ENCODE measurements around the gene AEBP1.
A peak's percentile ranks its signal among the peaks of the same experiment; 100 is the strongest.

AEBP1 gene

GRCh38 chr7:44106311-44107065, 2.3 kb downstream of the AEBP1 start:
- no peak for TF ChIP-seq CTCF (IDR thresholded peaks at IDR 0.05; ENCODE audit: low read depth, low read length)
- no peak for DNase-seq (ENCODE audit: low read depth in 2 of 2)
- peak overlapping the region in 1 of 2 donors; percentile 63 for H3K4me3 ChIP-seq (replicated peaks in 1 of 2; ENCODE audit: low read depth in 2 of 2, low read length in 2 of 2)

- DNase-seq (ENCODE audit: low read depth in 2 of 2) = no peak
- H3K4me3 ChIP-seq (replicated peaks in 1 of 2; ENCODE audit: low read depth in 2 of 2, low read length in 2 of 2) = no peak overlapping the region
- TF ChIP-seq CTCF (IDR thresholded peaks at IDR 0.05; ENCODE audit: low read depth, low read length) = no peak
Measured at GRCh38 chr7:44107116-44107960, 3.2 kb downstream of the AEBP1 start.

GRCh38 chr7:44107961-44108767, 4.0 kb downstream of the AEBP1 start:
- no peak for TF ChIP-seq CTCF (IDR thresholded peaks at IDR 0.05; ENCODE audit: low read depth, low read length)
- no peak for DNase-seq (ENCODE audit: low read depth in 2 of 2)
- H3K4me3 ChIP-seq (replicated peaks in 1 of 2; ENCODE audit: low read depth in 2 of 2, low read length in 2 of 2) = no peak overlapping the region

GRCh38 chr7:44108768-44109750, 4.9 kb downstream of the AEBP1 start:
- H3K4me3 ChIP-seq (replicated peaks in 1 of 2; ENCODE audit: low read depth in 2 of 2, low read length in 2 of 2) = no peak overlapping the region
- TF ChIP-seq CTCF (IDR thresholded peaks at IDR 0.05; ENCODE audit: low read depth, low read length) = peak; percentile 3
- no peak for DNase-seq (ENCODE audit: low read depth in 2 of 2)

GRCh38 chr7:44109991-44110390, 5.8 kb downstream of the AEBP1 start:
- TF ChIP-seq CTCF (IDR thresholded peaks at IDR 0.05; ENCODE audit: low read depth, low read length) = no peak
- no peak overlapping the region for H3K4me3 ChIP-seq (replicated peaks in 1 of 2; ENCODE audit: low read depth in 2 of 2, low read length in 2 of 2)
- DNase-seq (ENCODE audit: low read depth in 2 of 2) = no peak

Measured in cardiac fibroblast (primary cell).